Right lobe of liver (tissue), 6 donors: Measurements from ENCODE around the gene NLRC5. TPM values are rescaled to one million over a fixed set of nuclear protein-coding genes. Genes with fewer than 3 reads are reported as not detected.

Experiments used
- ATAC-seq, 4 donors: fragments of 200-7000 bp; cut with Tn5 transposase; one replicate each; pipeline ENCODE4 v1.9.1; 2020; ENCODE audit warnings: mild to moderate bottlenecking in 4 of 4, moderate library complexity in 4 of 4
- DNase-seq, 3 donors: peaks; one replicate each; pipeline ENCODE4 v3.0.0-alpha.2; 2020
- H3K27ac ChIP-seq, 3 donors: fragments of 200-600 bp; one replicate each; pipeline ENCODE4 v1.8.0; 2022
- H3K27me3 ChIP-seq, 2 donors: fragments of 200-600 bp; one replicate each; pipeline ENCODE4 v1.8.0; 2022
- H3K36me3 ChIP-seq, 4 donors: fragments of 200-600 bp; sonication (generic) in 1 of 4; one replicate each; pipeline versions ENCODE4 v1.5.1 to v1.8.0; 2017 to 2022; ENCODE audit warnings: control low read depth in 1 of 4
- H3K4me1 ChIP-seq, 4 donors: fragments of 200-600 bp; sonication (generic) in 1 of 4; one replicate each; pipeline versions ENCODE4 v1.5.1 to v1.8.0; 2017 to 2022; ENCODE audit warnings: control low read depth in 1 of 4
- H3K4me3 ChIP-seq, 3 donors: fragments of 200-600 bp; one replicate each; pipeline ENCODE4 v1.8.0; 2022
- H3K9me3 ChIP-seq, 4 donors: fragments of 200-600 bp; sonication (generic) in 1 of 4; one replicate each; pipeline versions ENCODE4 v1.5.1 to v1.8.0; 2017 to 2022; ENCODE audit warnings: control low read depth in 1 of 4
- CTCF ChIP-seq, 4 donors: fragments of 200-600 bp in 3 of 4; fragments of 450-650 bp in 1 of 4; IDR thresholded peaks; one replicate each; pipeline versions ENCODE4 v1.5.1 to v1.8.0; 2016 to 2022; ENCODE audit warnings: antibody characterized with exemption in 4 of 4, mild to moderate bottlenecking in 2 of 4
- POLR2A ChIP-seq: fragments of 450-650 bp; IDR thresholded peaks from one replicate; pipeline ENCODE4 v1.6.1; 2017; ENCODE audit warnings: antibody characterized with exemption, mild to moderate bottlenecking
- WGBS: methylation state at CpG from one replicate; pipeline ENCODE4 v1.1.6; 2018; ENCODE audit warnings: low coverage, low lambda C conversion rate; ENCODE audit not compliant: insufficient coverage; ENCODE audit errors: missing lambda C conversion rate; 5-methylcytosine and 5-hydroxymethylcytosine counted together
- intact Hi-C, 2 donors: fragments of 100-400 bp; cut with DNase I; formaldehyde crosslinking; loops; one replicate each; pipeline versions ENCODE4 v1.11.2 to v1.14.1; 2022
- total RNA-seq, 6 experiments: library from RNA; depleted of rRNA in 2 of 6; stranded (reverse); fragments of >200 nt in 2 of 6; fragmentation: NEBNext Ultra II Directional in 3 of 6; extraction: Animal tissue kit (Norgen Biotek cat#: 25700) in 3 of 6; gene quantifications; one replicate each; pipeline versions ENCODE4 v1.1.0 to v1.2.4, GENCODE V29; 2016 to 2023
- donor health status: DM: no; HTN: yes; CAD: no.
- donor health status: DM: no; HTN: no; CAD: no.
- donor health status: DM: no; HTN: no; CAD: no.
- donor health status: DM: no; HTN: yes; CAD: no.
- donor health status: DM: no; HTN: yes; CAD: no.

The NLRC5 gene
- total RNA-seq, 6 experiments from 2014 or later: 4.6 to 25.2 (median 13.3) TPM

DNA sequence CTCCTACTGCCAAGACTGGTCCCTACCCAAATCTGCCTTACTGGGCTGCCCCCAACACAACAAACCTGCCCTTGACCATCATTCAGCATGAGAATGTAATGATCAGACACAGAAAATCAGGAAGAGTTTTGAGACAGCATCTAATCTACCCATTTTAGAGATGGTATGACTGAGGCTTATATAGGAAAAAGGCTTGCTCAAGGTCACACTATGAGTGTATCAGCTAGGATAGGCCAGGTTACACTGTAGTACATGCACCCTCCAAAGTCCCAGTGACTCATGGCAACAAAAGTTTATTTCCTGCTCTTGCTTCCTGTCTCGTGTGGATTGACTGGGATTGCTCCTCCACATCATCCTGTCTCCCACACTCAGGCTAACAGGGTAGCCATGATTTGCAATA, 27.9 kb downstream of the NLRC5 start:
- H3K36me3 ChIP-seq: peaks cover 0 to 14% (median 2%) of the 10 kb centered on the region in 4 donors
- WGBS: 75% methylated on average over 1 of the region's 1 CpG
- DNase-seq (peak in 1 of 3 donors; percentile 16), ATAC-seq (peak in 3 of 4 donors; percentile 27 to 58 (median 48))
- intact Hi-C loops: no loop called here
- H3K27ac ChIP-seq: no peak overlapping the region
- TF ChIP-seq POLR2A (no peak), CTCF (IDR thresholded peaks at IDR 0.05) (no peak)
- H3K4me1 ChIP-seq: no peaks in the 10 kb centered on the region
- H3K27me3 ChIP-seq: no peaks in the 10 kb centered on the region
- H3K9me3 ChIP-seq: no peaks in the 10 kb centered on the region
- H3K4me3 ChIP-seq: no peak overlapping the region

DNA sequence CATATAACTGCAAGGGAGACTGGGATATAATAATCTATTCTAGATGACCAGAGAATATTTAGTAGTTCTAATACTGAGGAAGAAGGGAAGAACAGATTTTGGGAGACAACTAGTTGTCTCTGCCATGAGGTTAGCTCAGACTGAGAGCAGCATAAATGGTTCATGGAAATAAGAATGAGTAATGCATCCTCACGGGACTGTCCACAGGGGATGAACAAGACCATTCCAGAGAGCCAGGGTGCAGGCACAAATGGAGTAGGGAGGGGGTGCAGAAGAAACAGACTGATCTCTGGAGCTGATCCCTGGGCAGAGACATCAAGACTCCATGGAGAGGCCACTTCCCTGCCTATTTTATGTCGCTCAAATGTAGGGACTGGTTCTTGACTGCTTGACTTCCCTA, 30.4 kb downstream of the NLRC5 start:
- H3K36me3 ChIP-seq: peaks cover 0 to 14% (median 2%) of the 10 kb centered on the region in 4 donors
- no peak overlapping the region for H3K27ac ChIP-seq
- no CpG with 5 or more reads among the region's 2 CpGs for WGBS
- no peak for DNase-seq
- no peak for TF ChIP-seq CTCF (IDR thresholded peaks at IDR 0.05)
- H3K4me1 ChIP-seq: no peaks in the 10 kb centered on the region
- intact Hi-C loops: no loop called here
- H3K4me3 ChIP-seq: no peak overlapping the region
- no peaks in the 10 kb centered on the region for H3K27me3 ChIP-seq
- ATAC-seq: no peak
- H3K9me3 ChIP-seq: no peaks in the 10 kb centered on the region

DNA sequence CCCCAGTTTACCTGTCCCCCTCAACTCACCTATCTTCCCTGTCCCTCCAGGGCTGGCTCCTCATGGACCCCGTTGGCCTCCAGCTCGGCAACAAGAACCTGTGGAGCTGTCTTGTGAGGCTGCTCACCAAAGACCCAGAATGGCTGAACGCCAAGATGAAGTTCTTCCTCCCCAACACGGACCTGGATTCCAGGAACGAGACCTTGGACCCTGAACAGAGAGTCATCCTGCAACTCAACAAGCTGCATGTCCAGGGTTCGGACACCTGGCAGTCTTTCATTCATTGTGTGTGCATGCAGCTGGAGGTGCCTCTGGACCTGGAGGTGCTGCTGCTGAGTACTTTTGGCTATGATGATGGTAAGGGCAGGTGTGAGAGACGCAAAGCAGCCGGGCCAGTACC, 31.3 kb downstream of the NLRC5 start:
- WGBS: 64% methylated on average over 5 of the region's 8 CpGs
- no peaks in the 10 kb centered on the region for H3K4me1 ChIP-seq
- H3K36me3 ChIP-seq: peaks cover 0 to 14% (median 2%) of the 10 kb centered on the region in 4 donors

GRCh38 chr16:57021757-57022156, 32.4 kb downstream of the NLRC5 start:
- TF ChIP-seq POLR2A (no peak), CTCF (IDR thresholded peaks at IDR 0.05) (no peak)
- intact Hi-C loops: no loop called here
- Histone ChIP-seq H3K27me3 (no peaks in the 10 kb centered on the region), H3K4me1 (no peaks in the 10 kb centered on the region), H3K27ac (no peak overlapping the region), H3K4me3 (no peak overlapping the region), H3K36me3 (peaks cover 0 to 14% (median 2%) of the 10 kb centered on the region in 4 donors), H3K9me3 (no peaks in the 10 kb centered on the region)
- DNase-seq (no peak), ATAC-seq (no peak)
- no CpG with 5 or more reads among the region's 6 CpGs for WGBS

More for the DNA sequence above, 31.3 kb downstream of the NLRC5 start:
- ATAC-seq (no peak), DNase-seq (no peak)
- no peak overlapping the region for H3K27ac ChIP-seq
- intact Hi-C loops: no loop called here
- TF ChIP-seq POLR2A: no peak
- no peak for TF ChIP-seq CTCF (IDR thresholded peaks at IDR 0.05)
- no peak overlapping the region for H3K4me3 ChIP-seq
- no peaks in the 10 kb centered on the region for H3K27me3 ChIP-seq
- H3K9me3 ChIP-seq: no peaks in the 10 kb centered on the region

GRCh38 chr16:57022445-57022844, 33.1 kb downstream of the NLRC5 start:
- Histone ChIP-seq H3K4me3 (no peak overlapping the region), H3K4me1 (no peaks in the 10 kb centered on the region), H3K27ac (no peak overlapping the region), H3K9me3 (no peaks in the 10 kb centered on the region), H3K27me3 (no peaks in the 10 kb centered on the region), H3K36me3 (peaks cover 0 to 14% (median 2%) of the 10 kb centered on the region in 4 donors)
- DNase-seq: no peak
- 87% methylated on average over 3 of the region's 7 CpGs for WGBS
- no peak for ATAC-seq
- TF ChIP-seq CTCF (IDR thresholded peaks at IDR 0.05) (no peak), POLR2A (no peak)
- intact Hi-C loops: no loop called here
